ENCODE results near the gene WFDC8. TPM values are rescaled to one million over a fixed set of nuclear protein-coding genes. Genes with fewer than 3 reads are reported as not detected.

WFDC8 gene
- polyA plus RNA-seq, 1 of the 3 experiments (the other 2 are of a cell fraction): not detected

DNA sequence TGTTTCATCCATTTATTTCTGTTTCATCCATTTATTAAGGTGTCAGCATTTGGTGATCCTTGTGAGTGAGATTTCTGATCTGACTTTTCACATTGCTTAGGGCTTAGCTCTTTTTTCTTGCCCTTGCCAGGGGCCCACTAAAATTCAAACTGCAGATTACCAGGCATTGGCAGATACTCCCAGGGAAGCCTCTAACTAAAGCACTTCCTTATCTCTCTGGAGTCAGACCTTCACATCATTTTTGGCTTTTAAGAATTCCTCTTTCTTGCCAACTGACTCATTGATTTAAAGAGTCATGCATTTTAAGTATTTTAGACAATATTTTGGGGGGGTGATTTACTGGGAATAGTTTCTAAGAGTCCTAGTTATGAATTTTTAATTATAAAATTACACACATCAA lies 2.6 kb upstream of the WFDC8 start:
- Histone ChIP-seq H3F3A (replicated peaks; ENCODE audit: insufficient read depth) (no peaks in the 10 kb centered on the region), H3K4me1 (ENCODE audit: control insufficient read depth in 1 of 2, insufficient read depth in 2 of 2, low read depth in 1 of 2, low read length in 1 of 2) (no peaks in the 10 kb centered on the region), H3K4me3 (ENCODE audit: low read depth in 2 of 2, low read length in 1 of 2) (no peak overlapping the region), H2AFZ (ENCODE audit: low read depth) (no peak overlapping the region), H3K9ac (no peak overlapping the region), H3K79me2 (ENCODE audit: insufficient read depth) (no peaks in the 10 kb centered on the region), H3K27ac (ENCODE audit: low read depth in 2 of 2, low read length in 1 of 2) (no peak overlapping the region), H3K9me2 (no peaks in the 10 kb centered on the region), H3K9me3 (no peaks in the 10 kb centered on the region), H4K20me1 (ENCODE audit: insufficient read depth) (no peaks in the 10 kb centered on the region), H3K27me3 (ENCODE audit: insufficient read depth) (peaks cover 26% of the 10 kb centered on the region; the same call in 1 of the 2 replicates), H3K4me2 (no peak overlapping the region), H3K36me3 (replicated peaks in 1 of 2; ENCODE audit: control insufficient read depth in 1 of 2, insufficient read depth in 2 of 2, low read length in 1 of 2) (no peaks in the 10 kb centered on the region)
- CTCF ChIA-PET: no interaction called here
- TF ChIP-seq YY1 (IDR thresholded peaks at IDR 0.05; ENCODE audit: low read depth) (no peak), EP300 (IDR thresholded peaks at IDR 0.05; ENCODE audit: borderline replicate concordance in 1 of 2, low read depth in 1 of 2, low read length in 1 of 2) (no peak), SMC3 (IDR thresholded peaks at IDR 0.05; ENCODE audit: low read depth, low read length) (no peak), MEF2A (IDR thresholded peaks at IDR 0.05; ENCODE audit: borderline replicate concordance, low read depth) (no peak)
- TF ChIP-seq, protein P1, sequence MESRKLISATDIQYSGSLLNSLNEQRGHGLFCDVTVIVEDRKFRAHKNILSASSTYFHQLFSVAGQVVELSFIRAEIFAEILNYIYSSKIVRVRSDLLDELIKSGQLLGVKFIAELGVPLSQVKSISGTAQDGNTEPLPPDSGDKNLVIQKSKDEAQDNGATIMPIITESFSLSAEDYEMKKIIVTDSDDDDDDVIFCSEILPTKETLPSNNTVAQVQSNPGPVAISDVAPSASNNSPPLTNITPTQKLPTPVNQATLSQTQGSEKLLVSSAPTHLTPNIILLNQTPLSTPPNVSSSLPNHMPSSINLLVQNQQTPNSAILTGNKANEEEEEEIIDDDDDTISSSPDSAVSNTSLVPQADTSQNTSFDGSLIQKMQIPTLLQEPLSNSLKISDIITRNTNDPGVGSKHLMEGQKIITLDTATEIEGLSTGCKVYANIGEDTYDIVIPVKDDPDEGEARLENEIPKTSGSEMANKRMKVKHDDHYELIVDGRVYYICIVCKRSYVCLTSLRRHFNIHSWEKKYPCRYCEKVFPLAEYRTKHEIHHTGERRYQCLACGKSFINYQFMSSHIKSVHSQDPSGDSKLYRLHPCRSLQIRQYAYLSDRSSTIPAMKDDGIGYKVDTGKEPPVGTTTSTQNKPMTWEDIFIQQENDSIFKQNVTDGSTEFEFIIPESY (IDR thresholded peaks at IDR 0.05; ENCODE audit: borderline replicate concordance, low read depth): no peak
- POLR2A ChIA-PET: no interaction called here
- DNase-seq: no peak

DNA sequence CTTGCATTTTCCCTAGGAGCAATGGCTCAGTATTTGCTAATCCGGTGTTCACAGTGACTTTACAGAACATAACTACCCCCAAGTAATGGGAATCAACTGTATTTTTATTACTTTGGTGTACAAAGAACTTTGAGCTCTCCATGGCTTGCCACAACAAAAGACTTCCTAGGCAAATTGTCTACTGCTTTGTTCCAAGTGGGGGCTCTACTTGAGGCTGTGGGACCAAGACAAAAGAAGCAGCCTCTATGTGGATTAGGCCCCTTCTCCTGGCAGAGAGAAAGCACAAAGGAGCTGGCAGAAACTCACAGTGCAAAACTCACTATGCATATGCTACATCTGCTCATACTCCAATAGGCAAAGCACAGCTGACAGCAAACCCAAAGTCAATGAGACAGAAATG lies 853 bp downstream of the WFDC8 start:
- H3K27me3 ChIP-seq (ENCODE audit: insufficient read depth): peaks cover 15% of the 10 kb centered on the region; the same call in 1 of the 2 replicates

More for the DNA sequence above, 853 bp downstream of the WFDC8 start:
- 0% methylated on average over 1 of the region's 1 CpG for WGBS (ENCODE audit: low lambda C conversion rate)
- Histone ChIP-seq H3K9ac (no peak overlapping the region), H3F3A (replicated peaks; ENCODE audit: insufficient read depth) (no peaks in the 10 kb centered on the region), H3K4me2 (no peak overlapping the region), H3K27ac (ENCODE audit: low read depth in 2 of 2, low read length in 1 of 2) (no peak overlapping the region), H4K20me1 (ENCODE audit: insufficient read depth) (no peaks in the 10 kb centered on the region), H3K9me3 (no peaks in the 10 kb centered on the region), H3K4me1 (ENCODE audit: control insufficient read depth in 1 of 2, insufficient read depth in 2 of 2, low read depth in 1 of 2, low read length in 1 of 2) (no peaks in the 10 kb centered on the region), H2AFZ (ENCODE audit: low read depth) (no peak overlapping the region), H3K9me2 (no peaks in the 10 kb centered on the region), H3K4me3 (ENCODE audit: low read depth in 2 of 2, low read length in 1 of 2) (no peak overlapping the region), H3K79me2 (ENCODE audit: insufficient read depth) (no peaks in the 10 kb centered on the region), H3K36me3 (replicated peaks in 1 of 2; ENCODE audit: control insufficient read depth in 1 of 2, insufficient read depth in 2 of 2, low read length in 1 of 2) (no peaks in the 10 kb centered on the region)
- ChIA-PET POLR2A (no interaction called here), CTCF (no interaction called here)
- TF ChIP-seq RCOR1 (IDR thresholded peaks at IDR 0.05; ENCODE audit: low read length) (no peak), MXI1 (IDR thresholded peaks at IDR 0.05; ENCODE audit: low read depth, low read length) (no peak), YY1 (IDR thresholded peaks at IDR 0.05; ENCODE audit: low read depth) (no peak), NRF1 (IDR thresholded peaks at IDR 0.05; ENCODE audit: low read depth, low read length) (no peak)
- TF ChIP-seq, protein P2, sequence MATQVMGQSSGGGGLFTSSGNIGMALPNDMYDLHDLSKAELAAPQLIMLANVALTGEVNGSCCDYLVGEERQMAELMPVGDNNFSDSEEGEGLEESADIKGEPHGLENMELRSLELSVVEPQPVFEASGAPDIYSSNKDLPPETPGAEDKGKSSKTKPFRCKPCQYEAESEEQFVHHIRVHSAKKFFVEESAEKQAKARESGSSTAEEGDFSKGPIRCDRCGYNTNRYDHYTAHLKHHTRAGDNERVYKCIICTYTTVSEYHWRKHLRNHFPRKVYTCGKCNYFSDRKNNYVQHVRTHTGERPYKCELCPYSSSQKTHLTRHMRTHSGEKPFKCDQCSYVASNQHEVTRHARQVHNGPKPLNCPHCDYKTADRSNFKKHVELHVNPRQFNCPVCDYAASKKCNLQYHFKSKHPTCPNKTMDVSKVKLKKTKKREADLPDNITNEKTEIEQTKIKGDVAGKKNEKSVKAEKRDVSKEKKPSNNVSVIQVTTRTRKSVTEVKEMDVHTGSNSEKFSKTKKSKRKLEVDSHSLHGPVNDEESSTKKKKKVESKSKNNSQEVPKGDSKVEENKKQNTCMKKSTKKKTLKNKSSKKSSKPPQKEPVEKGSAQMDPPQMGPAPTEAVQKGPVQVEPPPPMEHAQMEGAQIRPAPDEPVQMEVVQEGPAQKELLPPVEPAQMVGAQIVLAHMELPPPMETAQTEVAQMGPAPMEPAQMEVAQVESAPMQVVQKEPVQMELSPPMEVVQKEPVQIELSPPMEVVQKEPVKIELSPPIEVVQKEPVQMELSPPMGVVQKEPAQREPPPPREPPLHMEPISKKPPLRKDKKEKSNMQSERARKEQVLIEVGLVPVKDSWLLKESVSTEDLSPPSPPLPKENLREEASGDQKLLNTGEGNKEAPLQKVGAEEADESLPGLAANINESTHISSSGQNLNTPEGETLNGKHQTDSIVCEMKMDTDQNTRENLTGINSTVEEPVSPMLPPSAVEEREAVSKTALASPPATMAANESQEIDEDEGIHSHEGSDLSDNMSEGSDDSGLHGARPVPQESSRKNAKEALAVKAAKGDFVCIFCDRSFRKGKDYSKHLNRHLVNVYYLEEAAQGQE (IDR thresholded peaks at IDR 0.05; ENCODE audit: low read depth, low read length): no peak
- DNase-seq: no peak

All from SK-N-SH (cell line).